Measurements from ENCODE around the gene NEURL3. TPM values are rescaled to one million over a fixed set of nuclear protein-coding genes. Genes with fewer than 3 reads are reported as not detected.

Gene NEURL3
- total RNA-seq, 1 donor from 2014 or later = not detected

DNA sequence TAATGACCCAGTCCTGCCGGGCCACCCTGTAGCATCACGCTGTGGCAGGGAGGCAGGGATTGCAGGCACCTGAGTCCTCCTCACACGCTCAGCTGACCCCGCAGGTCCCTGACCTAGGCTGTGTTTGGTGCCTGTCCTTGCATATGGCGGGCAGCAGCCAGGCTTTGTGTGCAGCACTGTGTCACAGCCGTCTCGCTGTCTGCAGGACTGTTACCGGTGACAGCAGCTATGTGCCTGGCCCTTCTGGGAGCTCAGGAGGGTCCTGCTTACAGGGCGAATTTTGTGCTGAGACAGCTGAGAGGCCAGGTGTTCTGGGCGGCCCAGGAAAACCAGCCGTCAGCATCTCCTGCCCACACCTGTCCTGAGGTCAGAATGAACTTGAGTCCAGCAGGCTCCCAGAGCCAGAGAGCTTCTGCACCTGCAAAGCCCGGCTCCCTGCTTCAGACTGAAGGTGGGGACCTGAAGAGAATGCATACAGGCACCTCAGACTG, 21.0 kb upstream of the NEURL3 start:
- Mint-ChIP-seq H3K36me3 (ENCODE audit: unreplicated experiment) (no peaks in the 10 kb centered on the region), H3K9me3 (ENCODE audit: unreplicated experiment) (no peaks in the 10 kb centered on the region), H3K27ac (ENCODE audit: unreplicated experiment) (no peak overlapping the region), H3K27me3 (ENCODE audit: unreplicated experiment) (peaks cover 8% of the 10 kb centered on the region), H3K4me1 (ENCODE audit: unreplicated experiment) (peaks cover 29% of the 10 kb centered on the region), H3K4me3 (ENCODE audit: unreplicated experiment) (no peak overlapping the region)
- TF ChIP-seq, protein P1, sequence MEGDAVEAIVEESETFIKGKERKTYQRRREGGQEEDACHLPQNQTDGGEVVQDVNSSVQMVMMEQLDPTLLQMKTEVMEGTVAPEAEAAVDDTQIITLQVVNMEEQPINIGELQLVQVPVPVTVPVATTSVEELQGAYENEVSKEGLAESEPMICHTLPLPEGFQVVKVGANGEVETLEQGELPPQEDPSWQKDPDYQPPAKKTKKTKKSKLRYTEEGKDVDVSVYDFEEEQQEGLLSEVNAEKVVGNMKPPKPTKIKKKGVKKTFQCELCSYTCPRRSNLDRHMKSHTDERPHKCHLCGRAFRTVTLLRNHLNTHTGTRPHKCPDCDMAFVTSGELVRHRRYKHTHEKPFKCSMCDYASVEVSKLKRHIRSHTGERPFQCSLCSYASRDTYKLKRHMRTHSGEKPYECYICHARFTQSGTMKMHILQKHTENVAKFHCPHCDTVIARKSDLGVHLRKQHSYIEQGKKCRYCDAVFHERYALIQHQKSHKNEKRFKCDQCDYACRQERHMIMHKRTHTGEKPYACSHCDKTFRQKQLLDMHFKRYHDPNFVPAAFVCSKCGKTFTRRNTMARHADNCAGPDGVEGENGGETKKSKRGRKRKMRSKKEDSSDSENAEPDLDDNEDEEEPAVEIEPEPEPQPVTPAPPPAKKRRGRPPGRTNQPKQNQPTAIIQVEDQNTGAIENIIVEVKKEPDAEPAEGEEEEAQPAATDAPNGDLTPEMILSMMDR (IDR thresholded peaks at IDR 0.05) = no peak
- DNase-seq (ENCODE audit: extremely low spot score, unreplicated experiment) = no peak

DNA sequence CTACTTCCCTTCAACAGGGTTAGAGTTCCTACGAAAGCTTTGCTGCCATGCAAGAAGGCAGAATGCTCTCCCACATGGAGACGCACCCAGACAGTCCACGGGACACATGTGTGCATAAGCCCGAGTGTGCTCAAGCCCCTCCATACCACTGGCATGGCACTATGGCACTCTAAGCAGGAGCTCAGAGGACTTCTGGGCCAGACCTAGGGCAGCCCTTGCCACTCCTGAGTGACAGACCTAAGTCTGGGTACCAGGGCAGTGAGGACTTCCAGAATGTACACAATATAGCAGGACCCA, 20.0 kb upstream of the NEURL3 start:
- H3K9me3 Mint-ChIP-seq (ENCODE audit: unreplicated experiment) = no peaks in the 10 kb centered on the region
- H3K4me3 Mint-ChIP-seq (ENCODE audit: unreplicated experiment) = no peak overlapping the region
- H3K27me3 Mint-ChIP-seq (ENCODE audit: unreplicated experiment) = peaks cover 11% of the 10 kb centered on the region
- DNase-seq (ENCODE audit: extremely low spot score, unreplicated experiment) = no peak
- peaks cover 29% of the 10 kb centered on the region for H3K4me1 Mint-ChIP-seq (ENCODE audit: unreplicated experiment)
- no peak overlapping the region for H3K27ac Mint-ChIP-seq (ENCODE audit: unreplicated experiment)
- TF ChIP-seq, protein P1 (IDR thresholded peaks at IDR 0.05) = no peak
- H3K36me3 Mint-ChIP-seq (ENCODE audit: unreplicated experiment) = no peaks in the 10 kb centered on the region

DNA sequence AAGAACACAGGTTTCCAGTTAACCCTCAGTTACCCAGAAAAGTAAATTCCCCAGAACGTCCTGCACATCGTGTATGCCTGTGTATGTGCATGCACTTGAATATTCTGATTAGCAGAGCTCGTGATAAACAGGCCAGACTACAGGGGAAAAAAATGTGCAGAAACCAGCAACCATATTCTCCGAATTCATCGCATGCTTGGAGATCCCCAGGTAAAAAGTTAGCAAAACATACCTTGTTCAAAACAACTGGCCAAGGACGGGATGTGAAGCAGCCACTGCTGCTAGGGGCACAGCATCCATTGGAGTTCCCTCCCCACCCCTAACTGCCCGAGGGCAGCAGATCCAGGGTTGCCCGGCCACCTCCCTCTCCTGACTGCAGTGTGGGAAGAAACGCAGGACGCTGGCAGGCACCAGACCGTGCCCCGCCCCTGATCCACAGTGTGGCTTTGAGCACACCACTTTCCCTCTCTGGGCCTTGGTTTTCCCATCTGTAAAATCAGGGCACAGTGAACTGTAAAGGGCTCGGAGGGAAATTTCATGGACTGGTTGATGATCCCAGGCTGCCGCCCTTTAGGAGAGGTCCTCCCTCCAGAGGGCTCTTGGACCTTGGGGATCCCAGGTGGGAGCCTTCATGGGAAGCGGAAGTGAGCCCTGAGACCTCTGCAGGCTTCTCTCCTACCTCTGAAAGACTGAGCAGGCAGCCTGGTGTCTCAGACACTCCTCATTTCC, 19.5 kb upstream of the NEURL3 start:
- H3K27me3 Mint-ChIP-seq (ENCODE audit: unreplicated experiment) = peaks cover 11% of the 10 kb centered on the region
- DNase-seq (ENCODE audit: extremely low spot score, unreplicated experiment) = no peak
- no peak overlapping the region for H3K4me3 Mint-ChIP-seq (ENCODE audit: unreplicated experiment)
- TF ChIP-seq, protein P1 (IDR thresholded peaks at IDR 0.05) = no peak
- H3K36me3 Mint-ChIP-seq (ENCODE audit: unreplicated experiment) = no peaks in the 10 kb centered on the region
- no peak overlapping the region for H3K27ac Mint-ChIP-seq (ENCODE audit: unreplicated experiment)
- no peaks in the 10 kb centered on the region for H3K9me3 Mint-ChIP-seq (ENCODE audit: unreplicated experiment)
- H3K4me1 Mint-ChIP-seq (ENCODE audit: unreplicated experiment) = peaks cover 29% of the 10 kb centered on the region

DNA sequence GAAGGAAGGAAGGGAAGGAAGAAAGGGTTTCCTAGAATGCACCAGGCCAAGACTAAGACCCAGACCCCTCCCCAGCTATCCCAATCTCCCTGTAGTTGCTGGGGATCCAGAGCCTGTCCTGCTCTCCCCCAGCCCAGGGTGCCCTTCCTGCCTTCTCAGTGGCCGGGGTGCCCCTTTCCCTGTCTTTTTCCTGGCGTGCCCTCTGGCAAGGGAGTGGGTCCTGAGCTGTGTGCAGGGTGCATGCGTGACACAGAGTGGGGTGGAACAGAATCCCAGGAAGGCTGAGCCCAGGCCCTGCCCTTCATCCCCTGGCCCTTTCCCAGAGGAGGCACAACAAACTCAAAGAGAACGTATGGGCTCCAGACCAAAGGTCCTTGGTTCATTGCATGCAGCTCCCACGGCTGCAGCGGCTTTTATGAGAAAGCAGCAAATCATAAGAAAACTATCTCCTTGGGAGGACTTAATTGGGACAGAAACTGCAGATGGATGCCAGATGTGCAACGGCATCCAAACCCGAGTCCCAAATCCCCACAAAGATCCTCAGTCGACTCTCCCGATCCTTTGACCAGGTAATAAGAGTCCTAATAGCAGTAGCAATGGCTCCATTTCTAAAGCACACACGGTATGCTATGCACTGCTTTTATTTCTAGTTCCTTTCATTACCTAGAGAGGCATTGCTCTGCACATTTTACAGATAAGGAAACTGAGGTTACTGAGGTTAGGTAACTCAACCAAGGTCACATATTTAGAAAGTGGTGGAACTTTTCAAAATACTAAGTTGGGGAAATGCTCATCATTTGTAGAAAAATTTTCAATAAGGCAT, 18.7 kb upstream of the NEURL3 start:
- H3K27ac Mint-ChIP-seq (ENCODE audit: unreplicated experiment) = no peak overlapping the region
- DNase-seq (ENCODE audit: extremely low spot score, unreplicated experiment) = no peak
- TF ChIP-seq, protein P1 (IDR thresholded peaks at IDR 0.05) = no peak
- H3K36me3 Mint-ChIP-seq (ENCODE audit: unreplicated experiment) = no peaks in the 10 kb centered on the region
- H3K4me1 Mint-ChIP-seq (ENCODE audit: unreplicated experiment) = peaks cover 25% of the 10 kb centered on the region
- no peak overlapping the region for H3K4me3 Mint-ChIP-seq (ENCODE audit: unreplicated experiment)
- H3K9me3 Mint-ChIP-seq (ENCODE audit: unreplicated experiment) = no peaks in the 10 kb centered on the region
- peaks cover 11% of the 10 kb centered on the region for H3K27me3 Mint-ChIP-seq (ENCODE audit: unreplicated experiment)
